Endothelial cell of hepatic sinusoid (primary cell): Measurements from ENCODE around the gene PRCC.

Experiments used
- in situ Hi-C: cut with HindIII; loops from 2 replicates; pipeline ENCODE4 v1.10.0; 2017; ENCODE audit warnings: low sequenced_read_pairs

The PRCC gene

GRCh38 chr1:156811168-156811567, 43.8 kb downstream of the PRCC start:
- in situ Hi-C loops, result no loop called here

- in situ Hi-C loops, result no loop called here
Measured at GRCh38 chr1:156812293-156812990, 45.1 kb downstream of the PRCC start.

GRCh38 chr1:156813298-156813697, 46.0 kb downstream of the PRCC start:
- in situ Hi-C loops, result no loop called here

GRCh38 chr1:156813750-156814570, 46.6 kb downstream of the PRCC start:
- in situ Hi-C loops, result no loop called here

GRCh38 chr1:156814571-156815260, 47.4 kb downstream of the PRCC start:
- in situ Hi-C loops, result no loop called here

GRCh38 chr1:156815307-156815826, 48.0 kb downstream of the PRCC start:
- in situ Hi-C loops, result no loop called here

- in situ Hi-C loops, result no loop called here
Measured at GRCh38 chr1:156815961-156816422, 48.7 kb downstream of the PRCC start.

- in situ Hi-C loops, result no loop called here
Measured at GRCh38 chr1:156816561-156817328, 49.4 kb downstream of the PRCC start, which contains the start of gene SH2D2A. Gene SH2D2A (minus strand): TSS chr1:156816848. CDS start chr1:156816708, 140 bp downstream.

- in situ Hi-C loops, result no loop called here
Measured at GRCh38 chr1:156821801-156822200, 54.5 kb downstream of the PRCC start.

- in situ Hi-C loops, result no loop called here
Measured at GRCh38 chr1:156822680-156823079, 55.3 kb downstream of the PRCC start.

GRCh38 chr1:156823210-156823790, 56.0 kb downstream of the PRCC start:
- in situ Hi-C loops, result no loop called here

- in situ Hi-C loops, result no loop called here
Measured at GRCh38 chr1:156826630-156827029, 59.3 kb downstream of the PRCC start.

GRCh38 chr1:156828400-156829124, 61.2 kb downstream of the PRCC start:
- in situ Hi-C loops, result no loop called here

GRCh38 chr1:156832434-156832833, 65.1 kb downstream of the PRCC start:
- in situ Hi-C loops, result no loop called here

- in situ Hi-C loops, result no loop called here
Measured at GRCh38 chr1:156833603-156834002, 66.3 kb downstream of the PRCC start.

GRCh38 chr1:156834322-156834721, 67.0 kb downstream of the PRCC start:
- in situ Hi-C loops, result no loop called here

GRCh38 chr1:156836041-156836654, 68.8 kb downstream of the PRCC start:
- in situ Hi-C loops, result no loop called here

GRCh38 chr1:156836892-156837291, 69.6 kb downstream of the PRCC start:
- in situ Hi-C loops, result no loop called here

- in situ Hi-C loops, result no loop called here
Measured at GRCh38 chr1:156838972-156839371, 71.6 kb downstream of the PRCC start.
